Subcutaneous adipose tissue (tissue), 4 donors: ENCODE data around the gene AGBL4. TPM values are rescaled to one million over a fixed set of nuclear protein-coding genes. Genes with fewer than 3 reads are reported as not detected.

ENCODE experiments used
- total RNA-seq, 4 donors: library from RNA; depleted of rRNA; stranded (reverse); fragments of >200 nt; gene quantifications; one replicate each; pipeline ENCODE4 v1.1.0, GENCODE V29; 2016
- TF ChIP-seq, protein P1 (sequence below): fragments of 450-650 bp; IDR thresholded peaks from one replicate; pipeline ENCODE4 v1.5.1; 2016; ENCODE audit warnings: low read depth, mild to moderate bottlenecking, control low read depth, antibody characterized with exemption, moderate library complexity

The AGBL4 gene
- total RNA-seq, 4 donors from 2014 or later: 0.16 to 3.6 (median 0.59) TPM

DNA sequence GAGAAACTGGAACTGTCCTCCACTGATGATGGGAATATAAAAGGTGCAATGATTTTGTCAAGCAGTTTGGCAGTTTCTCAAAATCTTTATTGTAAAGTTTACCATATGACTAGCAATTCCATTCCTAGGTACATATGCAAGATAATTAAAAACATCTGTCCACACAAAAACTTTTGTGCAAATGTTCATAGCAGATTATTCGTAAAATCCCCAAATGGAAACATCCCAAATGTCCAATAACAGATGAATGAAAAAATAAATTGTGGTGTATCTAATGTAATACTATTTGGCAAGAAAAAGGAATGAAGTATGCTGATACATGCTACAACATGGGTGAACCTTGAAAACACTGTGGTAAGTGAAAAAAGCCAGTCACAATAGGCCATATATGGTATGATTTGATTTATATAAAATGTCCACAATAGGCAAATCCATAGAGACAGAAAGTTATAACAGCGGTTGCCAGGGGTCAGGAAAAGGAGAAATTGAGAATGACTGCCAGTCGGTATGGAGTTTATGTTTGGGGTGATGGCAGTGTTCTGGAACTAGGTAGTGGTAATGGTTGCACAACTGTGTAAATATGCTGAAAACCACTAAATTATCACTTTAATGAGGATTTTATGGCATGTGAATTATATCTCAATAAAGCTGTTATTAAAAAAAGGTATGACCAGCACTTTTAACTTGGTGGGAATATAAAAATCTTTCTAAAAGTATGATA lies 1165.4 kb downstream of the AGBL4 start:
- TF ChIP-seq, protein P1, sequence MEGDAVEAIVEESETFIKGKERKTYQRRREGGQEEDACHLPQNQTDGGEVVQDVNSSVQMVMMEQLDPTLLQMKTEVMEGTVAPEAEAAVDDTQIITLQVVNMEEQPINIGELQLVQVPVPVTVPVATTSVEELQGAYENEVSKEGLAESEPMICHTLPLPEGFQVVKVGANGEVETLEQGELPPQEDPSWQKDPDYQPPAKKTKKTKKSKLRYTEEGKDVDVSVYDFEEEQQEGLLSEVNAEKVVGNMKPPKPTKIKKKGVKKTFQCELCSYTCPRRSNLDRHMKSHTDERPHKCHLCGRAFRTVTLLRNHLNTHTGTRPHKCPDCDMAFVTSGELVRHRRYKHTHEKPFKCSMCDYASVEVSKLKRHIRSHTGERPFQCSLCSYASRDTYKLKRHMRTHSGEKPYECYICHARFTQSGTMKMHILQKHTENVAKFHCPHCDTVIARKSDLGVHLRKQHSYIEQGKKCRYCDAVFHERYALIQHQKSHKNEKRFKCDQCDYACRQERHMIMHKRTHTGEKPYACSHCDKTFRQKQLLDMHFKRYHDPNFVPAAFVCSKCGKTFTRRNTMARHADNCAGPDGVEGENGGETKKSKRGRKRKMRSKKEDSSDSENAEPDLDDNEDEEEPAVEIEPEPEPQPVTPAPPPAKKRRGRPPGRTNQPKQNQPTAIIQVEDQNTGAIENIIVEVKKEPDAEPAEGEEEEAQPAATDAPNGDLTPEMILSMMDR: no peak

DNA sequence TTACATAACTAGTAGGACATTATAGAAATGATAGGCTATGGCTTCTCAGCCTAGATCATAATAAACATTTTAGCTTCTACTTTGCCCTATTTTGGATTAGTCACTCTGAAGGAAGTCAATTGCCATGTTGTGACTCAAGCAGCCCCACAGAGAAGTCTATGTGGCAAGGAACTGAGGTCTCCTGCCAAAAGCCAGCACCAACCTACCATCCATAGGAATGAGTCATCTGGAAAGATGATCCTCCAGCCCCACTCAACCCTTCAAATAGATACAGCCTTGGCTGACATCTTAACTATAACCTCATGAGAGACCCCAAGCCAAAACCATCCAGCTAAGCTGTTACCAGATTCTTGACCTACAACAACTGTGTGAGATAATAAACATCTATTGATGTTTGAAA lies 1170.7 kb downstream of the AGBL4 start:
- TF ChIP-seq, protein P1: no peak

DNA sequence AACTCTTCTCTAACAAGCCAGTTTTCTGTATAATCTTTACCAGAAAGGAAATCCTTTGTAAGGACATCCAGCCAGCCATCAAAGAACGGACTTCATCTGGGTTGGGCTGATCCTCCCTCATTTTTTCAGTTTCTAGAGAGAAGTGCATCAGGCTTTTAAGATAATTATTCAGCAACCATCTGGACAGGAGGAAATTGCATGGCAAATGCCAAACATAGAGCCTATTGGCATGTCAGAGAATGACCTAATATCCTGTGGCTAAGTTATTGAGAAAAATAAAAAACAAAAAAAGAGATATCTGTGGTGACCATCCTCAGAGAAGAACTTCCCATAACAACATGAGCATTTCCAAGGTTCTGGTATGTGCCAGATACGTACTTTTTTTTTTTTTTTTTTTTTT lies 1172.1 kb downstream of the AGBL4 start:
- TF ChIP-seq, protein P1: no peak

DNA sequence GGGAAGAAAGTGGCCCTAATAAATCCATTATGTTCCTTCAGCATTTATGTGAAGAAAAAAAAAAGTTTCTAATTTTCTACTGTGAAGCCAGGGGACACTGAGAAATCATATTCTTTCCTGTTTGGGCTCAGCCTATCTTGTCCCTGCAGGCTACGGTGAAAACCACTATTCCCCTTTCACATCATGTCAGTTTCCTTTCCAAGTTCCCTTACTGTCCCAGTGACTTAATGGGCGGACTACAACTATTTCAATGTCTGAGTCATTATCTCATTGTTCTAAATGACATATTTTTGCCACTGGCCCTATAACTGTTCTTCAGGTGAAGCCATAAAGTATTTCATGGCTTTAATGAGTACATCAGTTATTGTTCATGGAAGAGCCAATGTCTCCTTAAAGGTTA lies 1175.7 kb downstream of the AGBL4 start:
- TF ChIP-seq, protein P1: no peak

DNA sequence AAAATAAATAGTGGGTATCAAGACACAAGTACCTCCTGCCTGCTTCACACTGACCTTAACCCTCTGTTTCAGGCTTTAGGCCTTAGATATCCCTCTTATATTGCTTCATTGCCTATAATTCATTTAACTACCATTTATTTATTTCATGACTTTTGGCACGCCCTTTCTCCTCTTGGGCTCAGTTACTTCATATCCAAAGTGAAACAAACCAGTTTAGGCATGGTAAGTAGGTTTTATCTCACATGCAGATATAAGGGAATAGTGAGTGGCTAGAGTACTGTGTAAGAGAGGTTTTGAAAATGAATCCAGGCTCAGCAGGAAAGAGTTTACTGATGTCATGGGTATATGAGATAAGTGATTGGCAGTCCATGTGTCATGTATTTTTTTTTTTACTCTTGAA lies 1177.3 kb downstream of the AGBL4 start:
- TF ChIP-seq, protein P1: no peak

DNA sequence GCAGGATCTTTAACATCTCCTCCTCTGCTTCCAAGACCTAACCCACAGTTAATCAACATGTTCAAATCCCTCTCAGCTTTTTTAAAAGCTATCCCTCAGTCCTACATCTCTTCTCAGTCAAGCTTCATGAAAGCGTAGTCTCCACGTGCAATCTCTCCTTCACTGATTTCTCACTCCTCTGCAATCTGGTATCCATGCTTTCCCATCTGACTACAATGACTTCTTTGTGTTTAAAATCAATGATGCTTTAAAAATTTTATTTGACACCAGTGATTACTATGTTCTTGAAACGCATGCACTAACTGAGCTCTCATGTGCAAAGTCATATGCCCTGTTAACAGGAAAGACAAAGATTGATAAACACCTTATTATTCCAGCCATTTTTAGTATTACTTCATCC lies 1179.6 kb downstream of the AGBL4 start:
- TF ChIP-seq, protein P1: no peak

DNA sequence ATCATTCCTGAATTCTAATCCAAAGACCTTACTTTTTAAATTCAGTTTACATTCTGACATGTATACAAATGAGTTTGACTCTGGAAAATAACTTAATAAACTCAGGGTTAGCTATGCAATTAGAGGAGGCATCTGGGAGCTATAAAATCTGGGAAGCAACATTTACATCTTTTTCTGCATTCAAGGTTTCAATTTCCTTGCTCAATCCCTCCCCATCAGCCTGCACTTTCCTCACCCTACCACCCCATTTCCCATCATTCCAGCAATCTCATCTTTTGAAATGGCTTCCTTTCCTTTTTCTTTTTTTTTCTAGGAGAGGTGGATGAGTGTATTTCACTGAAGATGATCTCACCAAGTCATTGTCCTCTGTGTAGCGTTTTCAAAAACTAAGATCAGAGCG lies 1181.8 kb downstream of the AGBL4 start:
- TF ChIP-seq, protein P1: no peak
